HepG2 (cell line): Measurements from ENCODE around the gene ANKRD11. TPM values are rescaled to one million over a fixed set of nuclear protein-coding genes. Genes with fewer than 3 reads are reported as not detected.

ENCODE experiments used
- ARNT2 ChIP-seq: sonication (generic); formaldehyde crosslinking; IDR thresholded peaks from 2 replicates; pipeline ENCODE4 v1.8.0; 2022; ENCODE audit warnings: mild to moderate bottlenecking, low read depth, missing genetic modification reagents, moderate library complexity
- CHD2 ChIP-seq: IDR thresholded peaks from 2 replicates; pipeline ENCODE4 v1.6.1; 2011; ENCODE audit warnings: low read depth, low read length, improper control_type of control experiment
- KMT2A ChIP-seq: sonication (generic); formaldehyde crosslinking; IDR thresholded peaks from 2 replicates; pipeline ENCODE4 v1.4.0; 2020; ENCODE audit warnings: missing genetic modification reagents
- MEIS1 ChIP-seq: sonication (generic); formaldehyde crosslinking; IDR thresholded peaks from 2 replicates; pipeline ENCODE4 v1.9.0; 2021; ENCODE audit warnings: mild to moderate bottlenecking, missing genetic modification reagents, moderate library complexity, borderline replicate concordance
- NPAS2 ChIP-seq: sonication (generic); formaldehyde crosslinking; IDR thresholded peaks from 2 replicates; pipeline ENCODE4 v1.8.0; 2022; ENCODE audit warnings: mild to moderate bottlenecking, missing genetic modification reagents, borderline replicate concordance
- PHF21A ChIP-seq: sonication (generic); formaldehyde crosslinking; IDR thresholded peaks from 2 replicates; pipeline ENCODE4 v1.5.0; 2020; ENCODE audit warnings: mild to moderate bottlenecking, missing genetic modification reagents
- PHF5A ChIP-seq: IDR thresholded peaks from one replicate; pipeline ENCODE4 v1.6.1; 2018; ENCODE audit warnings: low read depth, missing genetic modification reagents; ENCODE audit not compliant: unreplicated experiment
- PITX1 ChIP-seq: sonication (generic); formaldehyde crosslinking; IDR thresholded peaks from 2 replicates; pipeline ENCODE4 v1.5.1; 2020; ENCODE audit warnings: mild to moderate bottlenecking, missing genetic modification reagents
- POLR2G ChIP-seq: fragments of 200-400 bp; formaldehyde crosslinking; IDR thresholded peaks from 2 replicates; pipeline ENCODE4 v1.6.1; 2018; ENCODE audit warnings: mild to moderate bottlenecking, low read depth, low read length, moderate library complexity
- SAFB2 ChIP-seq: sonication (generic); formaldehyde crosslinking; IDR thresholded peaks from 2 replicates; pipeline ENCODE4 v1.5.1; 2020; ENCODE audit warnings: missing genetic modification reagents, low read depth, mild to moderate bottlenecking, borderline replicate concordance
- SP1 ChIP-seq, 2 experiments: fragments of 450-650 bp in 1 of 2; sonication (generic) in 1 of 2; formaldehyde crosslinking in 1 of 2; IDR thresholded peaks; 2 replicates each; pipeline versions ENCODE4 v1.4.0 to v1.6.1; 2016 to 2020; ENCODE audit warnings: missing genetic modification reagents in 1 of 2
- ZFAT ChIP-seq: sonication (generic); formaldehyde crosslinking; conservative IDR thresholded peaks from 2 replicates; pipeline ENCODE4 v1.8.1; 2023; ENCODE audit warnings: missing genetic modification reagents, inconsistent platforms
- ZNF3 ChIP-seq: IDR thresholded peaks from 2 replicates; pipeline ENCODE4 v1.7.0; 2017; ENCODE audit warnings: inconsistent platforms
- ZNF33B ChIP-seq: sonication (generic); formaldehyde crosslinking; IDR thresholded peaks from 2 replicates; pipeline ENCODE4 v1.5.1; 2020; ENCODE audit warnings: mild to moderate bottlenecking, missing genetic modification reagents
- ZNF350 ChIP-seq: sonication (generic); formaldehyde crosslinking; IDR thresholded peaks from 2 replicates; pipeline ENCODE4 v1.4.0; 2020; ENCODE audit warnings: mild to moderate bottlenecking, low read depth, missing genetic modification reagents, borderline replicate concordance
- ZNF431 ChIP-seq: sonication (generic); formaldehyde crosslinking; IDR thresholded peaks from 2 replicates; pipeline ENCODE4 v1.9.0; 2022; ENCODE audit warnings: missing genetic modification reagents, low read depth, mild to moderate bottlenecking, borderline replicate concordance
- ZNF496 ChIP-seq: sonication (generic); formaldehyde crosslinking; IDR thresholded peaks from 2 replicates; pipeline ENCODE4 v1.8.1; 2023; ENCODE audit warnings: mild to moderate bottlenecking, moderate library complexity, missing genetic modification reagents; ENCODE audit not compliant: insufficient replicate concordance
- ZNF709 ChIP-seq: sonication (generic); formaldehyde crosslinking; IDR thresholded peaks from 2 replicates; pipeline ENCODE4 v1.5.0; 2020; ENCODE audit warnings: mild to moderate bottlenecking, missing genetic modification reagents
- ZNF773 ChIP-seq: sonication (generic); formaldehyde crosslinking; IDR thresholded peaks from 2 replicates; pipeline ENCODE4 v1.4.0; 2020; ENCODE audit warnings: missing genetic modification reagents, borderline replicate concordance
- ZNF775 ChIP-seq: sonication (generic); formaldehyde crosslinking; IDR thresholded peaks from 2 replicates; pipeline ENCODE4 v1.4.0; 2020; ENCODE audit warnings: missing genetic modification reagents, mild to moderate bottlenecking, moderate library complexity, borderline replicate concordance
- ZSCAN9 ChIP-seq: IDR thresholded peaks from 2 replicates; pipeline ENCODE4 v1.6.1; 2016; ENCODE audit warnings: borderline replicate concordance
- polyA plus RNA-seq, 8 experiments: library from polyadenylated mRNA; depleted of rRNA in 3 of 8; stranded (reverse) in 7 of 8; unstranded in 1 of 8; fragments of >200 nt; fragmentation: Illumina TruSeq in 4 of 8; extraction: Trizol in 4 of 8; gene quantifications; 2 replicates each; pipeline versions ENCODE4 v1.2.1 to v1.2.3, GENCODE V29; 2011 to 2016; ENCODE audit warnings: low read depth in 4 of 8, missing spikeins in 1 of 8, mixed read lengths in 1 of 8; ENCODE audit not compliant: insufficient read depth in 1 of 8
- total RNA-seq, 5 experiments: library from RNA; depleted of rRNA; stranded (reverse); fragments of >200 nt; fragmentation: Illumina TruSeq; extraction: Trizol; gene quantifications; 2 replicates each; pipeline ENCODE4 v1.2.3, GENCODE V29; 2016; ENCODE audit warnings: low read depth in 1 of 5
- TF ChIP-seq, protein P1 (sequence below): IDR thresholded peaks from 2 replicates; pipeline ENCODE4 v1.6.1; 2016; ENCODE audit warnings: low read depth, borderline replicate concordance
- TF ChIP-seq, protein P2 (sequence below): sonication (generic); formaldehyde crosslinking; IDR thresholded peaks from 2 replicates; pipeline ENCODE4 v1.5.0; 2020; ENCODE audit warnings: missing genetic modification reagents
- TF ChIP-seq, protein P3 (sequence below): sonication (generic); formaldehyde crosslinking; IDR thresholded peaks from 2 replicates; pipeline ENCODE4 v1.4.0; 2020; ENCODE audit warnings: missing genetic modification reagents, borderline replicate concordance

The ANKRD11 gene
- total and polyA plus RNA-seq, 2 of the 13 experiments (the other 11 are each of a cell fraction or from before 2014, with no cell fraction given): 21.4 to 38.4 TPM

DNA sequence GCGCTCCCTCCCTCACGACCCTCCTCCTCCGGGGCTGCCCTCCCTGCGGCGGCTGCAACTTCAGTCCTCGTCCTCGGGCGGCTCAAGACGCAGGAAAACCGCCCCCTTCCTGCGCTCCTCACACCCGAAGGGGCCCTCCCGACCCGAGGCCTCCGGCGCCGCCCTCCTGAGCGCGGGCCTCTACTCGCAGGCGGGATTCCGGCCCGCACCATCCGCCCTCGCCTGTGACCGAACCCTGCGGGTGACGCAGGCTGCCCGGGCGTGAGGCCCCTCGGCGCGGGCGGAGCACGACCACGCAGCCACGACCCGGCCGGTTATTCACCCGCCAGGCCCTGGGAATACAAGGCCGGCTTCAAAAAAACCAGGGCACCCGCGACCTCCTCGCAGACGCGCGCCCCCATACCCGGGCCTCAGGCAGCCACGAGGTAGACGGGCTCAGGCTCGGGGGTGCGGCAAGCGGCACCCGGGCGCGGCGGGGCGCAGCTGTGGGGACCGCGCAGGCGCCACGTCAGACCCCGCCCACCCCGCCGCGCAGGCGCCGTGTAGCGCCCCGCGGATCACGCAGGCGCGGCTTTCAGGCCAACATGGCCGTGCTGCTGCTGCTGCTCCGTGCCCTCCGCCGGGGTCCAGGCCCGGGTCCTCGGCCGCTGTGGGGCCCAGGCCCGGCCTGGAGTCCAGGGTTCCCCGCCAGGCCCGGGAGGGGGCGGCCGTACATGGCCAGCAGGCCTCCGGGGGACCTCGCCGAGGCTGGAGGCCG lies 17.7 kb upstream of the ANKRD11 start, which contains the start of gene SPG7 (continued):
- TF ChIP-seq, protein P1, sequence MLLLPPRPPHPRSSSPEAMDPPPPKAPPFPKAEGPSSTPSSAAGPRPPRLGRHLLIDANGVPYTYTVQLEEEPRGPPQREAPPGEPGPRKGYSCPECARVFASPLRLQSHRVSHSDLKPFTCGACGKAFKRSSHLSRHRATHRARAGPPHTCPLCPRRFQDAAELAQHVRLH (CRISPR knock-in tag): peak; percentile 94
- TF ChIP-seq ZNF350 (CRISPR knock-in tag) (no peak), SP1 (IDR thresholded peaks at IDR 0.05) (no peak), SP1 (CRISPR knock-in tag; IDR thresholded peaks at IDR 0.05) (peak; percentile 33; the same call in 1 of the 2 replicates), PHF5A (no peak), POLR2G (peak; percentile 94), ZSCAN9 (no peak; the same call in none of the 2 replicates), ZNF773 (CRISPR knock-in tag) (peak; percentile 93), MEIS1 (CRISPR knock-in tag) (no peak; the same call in none of the 2 replicates), PITX1 (peak; percentile 31; the same call in 1 of the 2 replicates), CHD2 (no peak), ZNF3 (0 out of 2 replicates have a peak, but pooled peaks have one; percentile 10), NPAS2 (no peak), ZNF33B (CRISPR knock-in tag) (peak; percentile 98), ZNF496 (CRISPR knock-in tag) (no peak), KMT2A (CRISPR knock-in tag) (peak; percentile 94), ZNF775 (CRISPR knock-in tag) (no peak), PHF21A (CRISPR knock-in tag) (peak; percentile 87), ARNT2 (CRISPR knock-in tag) (no peak), SAFB2 (CRISPR knock-in tag) (0 out of 2 replicates have a peak, but pooled peaks have one; percentile 49), ZFAT (CRISPR knock-in tag) (peak; percentile 88), ZNF709 (peak; percentile 97), ZNF431 (CRISPR knock-in tag) (peak; percentile 79; the same call in 1 of the 2 replicates)
- TF ChIP-seq, protein P2, sequence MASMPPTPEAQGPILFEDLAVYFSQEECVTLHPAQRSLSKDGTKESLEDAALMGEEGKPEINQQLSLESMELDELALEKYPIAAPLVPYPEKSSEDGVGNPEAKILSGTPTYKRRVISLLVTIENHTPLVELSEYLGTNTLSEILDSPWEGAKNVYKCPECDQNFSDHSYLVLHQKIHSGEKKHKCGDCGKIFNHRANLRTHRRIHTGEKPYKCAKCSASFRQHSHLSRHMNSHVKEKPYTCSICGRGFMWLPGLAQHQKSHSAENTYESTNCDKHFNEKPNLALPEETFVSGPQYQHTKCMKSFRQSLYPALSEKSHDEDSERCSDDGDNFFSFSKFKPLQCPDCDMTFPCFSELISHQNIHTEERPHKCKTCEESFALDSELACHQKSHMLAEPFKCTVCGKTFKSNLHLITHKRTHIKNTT (CRISPR knock-in tag): no peak
- TF ChIP-seq, protein P3, sequence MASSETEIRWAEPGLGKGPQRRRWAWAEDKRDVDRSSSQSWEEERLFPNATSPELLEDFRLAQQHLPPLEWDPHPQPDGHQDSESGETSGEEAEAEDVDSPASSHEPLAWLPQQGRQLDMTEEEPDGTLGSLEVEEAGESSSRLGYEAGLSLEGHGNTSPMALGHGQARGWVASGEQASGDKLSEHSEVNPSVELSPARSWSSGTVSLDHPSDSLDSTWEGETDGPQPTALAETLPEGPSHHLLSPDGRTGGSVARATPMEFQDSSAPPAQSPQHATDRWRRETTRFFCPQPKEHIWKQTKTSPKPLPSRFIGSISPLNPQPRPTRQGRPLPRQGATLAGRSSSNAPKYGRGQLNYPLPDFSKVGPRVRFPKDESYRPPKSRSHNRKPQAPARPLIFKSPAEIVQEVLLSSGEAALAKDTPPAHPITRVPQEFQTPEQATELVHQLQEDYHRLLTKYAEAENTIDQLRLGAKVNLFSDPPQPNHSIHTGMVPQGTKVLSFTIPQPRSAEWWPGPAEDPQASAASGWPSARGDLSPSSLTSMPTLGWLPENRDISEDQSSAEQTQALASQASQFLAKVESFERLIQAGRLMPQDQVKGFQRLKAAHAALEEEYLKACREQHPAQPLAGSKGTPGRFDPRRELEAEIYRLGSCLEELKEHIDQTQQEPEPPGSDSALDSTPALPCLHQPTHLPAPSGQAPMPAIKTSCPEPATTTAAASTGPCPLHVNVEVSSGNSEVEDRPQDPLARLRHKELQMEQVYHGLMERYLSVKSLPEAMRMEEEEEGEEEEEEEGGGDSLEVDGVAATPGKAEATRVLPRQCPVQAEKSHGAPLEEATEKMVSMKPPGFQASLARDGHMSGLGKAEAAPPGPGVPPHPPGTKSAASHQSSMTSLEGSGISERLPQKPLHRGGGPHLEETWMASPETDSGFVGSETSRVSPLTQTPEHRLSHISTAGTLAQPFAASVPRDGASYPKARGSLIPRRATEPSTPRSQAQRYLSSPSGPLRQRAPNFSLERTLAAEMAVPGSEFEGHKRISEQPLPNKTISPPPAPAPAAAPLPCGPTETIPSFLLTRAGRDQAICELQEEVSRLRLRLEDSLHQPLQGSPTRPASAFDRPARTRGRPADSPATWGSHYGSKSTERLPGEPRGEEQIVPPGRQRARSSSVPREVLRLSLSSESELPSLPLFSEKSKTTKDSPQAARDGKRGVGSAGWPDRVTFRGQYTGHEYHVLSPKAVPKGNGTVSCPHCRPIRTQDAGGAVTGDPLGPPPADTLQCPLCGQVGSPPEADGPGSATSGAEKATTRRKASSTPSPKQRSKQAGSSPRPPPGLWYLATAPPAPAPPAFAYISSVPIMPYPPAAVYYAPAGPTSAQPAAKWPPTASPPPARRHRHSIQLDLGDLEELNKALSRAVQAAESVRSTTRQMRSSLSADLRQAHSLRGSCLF (CRISPR knock-in tag): no peak
